Stimulated activated effector memory CD8-positive, alpha-beta T cell treated with anti-CD3 and anti-CD28 coated beads, Interleukin-12 subunit alpha, Interleukin-12 subunit beta, amount 100 ng/mL, for 72 hours (primary cell): ENCODE measurements around the gene SIPA1L3.

Experiments
- ATAC-seq: fragments of 150-1000 bp; cut with Tn5 transposase; 2 replicates; pipeline ENCODE4 v1.10.0; 2021
- DNase-seq, 2 donors: peaks; one replicate each; pipeline ENCODE4 v3.0.0; 2021 to 2022; ENCODE audit warnings: low spot score in 2 of 2
- H3K27ac Mint-ChIP-seq: one replicate; pipeline ENCODE4 v1.8.0; 2022; ENCODE audit warnings: mild to moderate bottlenecking, mixed read lengths
- H3K36me3 Mint-ChIP-seq: one replicate; pipeline ENCODE4 v1.8.0; 2022; ENCODE audit warnings: mild to moderate bottlenecking, mixed read lengths
- H3K4me1 Mint-ChIP-seq: one replicate; pipeline ENCODE4 v1.8.0; 2022; ENCODE audit warnings: mixed read lengths
- H3K4me3 Mint-ChIP-seq: one replicate; pipeline ENCODE4 v1.8.0; 2022; ENCODE audit warnings: mild to moderate bottlenecking, mixed read lengths
- H3K9me3 Mint-ChIP-seq: one replicate; pipeline ENCODE4 v1.8.0; 2022; ENCODE audit warnings: mixed read lengths

The SIPA1L3 gene

GRCh38 chr19:38036707-38037611 is 130.0 kb downstream of the SIPA1L3 start:
- H3K36me3 Mint-ChIP-seq = no peaks in the 10 kb centered on the region
- H3K9me3 Mint-ChIP-seq = no peaks in the 10 kb centered on the region
- ATAC-seq = no peak
- H3K4me3 Mint-ChIP-seq = no peak overlapping the region
- DNase-seq = no peak
- H3K4me1 Mint-ChIP-seq = peaks cover 20% of the 10 kb centered on the region
- H3K27ac Mint-ChIP-seq = peak overlapping the region; percentile 86

GRCh38 chr19:38039966-38040365 is 133.0 kb downstream of the SIPA1L3 start:
- Mint-ChIP-seq H3K4me3 (no peak overlapping the region), H3K9me3 (no peaks in the 10 kb centered on the region), H3K36me3 (no peaks in the 10 kb centered on the region), H3K4me1 (peaks cover 26% of the 10 kb centered on the region), H3K27ac (no peak overlapping the region)
- no peak for DNase-seq
- ATAC-seq = peak; percentile 74

- no peaks in the 10 kb centered on the region for H3K9me3 Mint-ChIP-seq
- DNase-seq (no peak), ATAC-seq (no peak)
- H3K27ac Mint-ChIP-seq = no peak overlapping the region
- no peak overlapping the region for H3K4me3 Mint-ChIP-seq
- no peaks in the 10 kb centered on the region for H3K36me3 Mint-ChIP-seq
- peaks cover 21% of the 10 kb centered on the region for H3K4me1 Mint-ChIP-seq
Measured at GRCh38 chr19:38042132-38042531, 135.1 kb downstream of the SIPA1L3 start.

- DNase-seq = no peak
- H3K4me3 Mint-ChIP-seq = no peak overlapping the region
- H3K27ac Mint-ChIP-seq = peak overlapping the region; percentile 93
- peaks cover 33% of the 10 kb centered on the region for H3K4me1 Mint-ChIP-seq
- H3K36me3 Mint-ChIP-seq = no peaks in the 10 kb centered on the region
- no peaks in the 10 kb centered on the region for H3K9me3 Mint-ChIP-seq
- ATAC-seq = no peak
Measured at GRCh38 chr19:38043649-38044144, 136.7 kb downstream of the SIPA1L3 start.

GRCh38 chr19:38044267-38045111 is 137.5 kb downstream of the SIPA1L3 start:
- Mint-ChIP-seq H3K36me3 (no peaks in the 10 kb centered on the region), H3K4me3 (no peak overlapping the region), H3K27ac (peak overlapping the region; percentile 93), H3K9me3 (no peaks in the 10 kb centered on the region), H3K4me1 (peaks cover 40% of the 10 kb centered on the region)
- DNase-seq = no peak
- no peak for ATAC-seq

- Mint-ChIP-seq H3K4me3 (no peak overlapping the region), H3K9me3 (no peaks in the 10 kb centered on the region), H3K27ac (peak overlapping the region; percentile 93), H3K36me3 (no peaks in the 10 kb centered on the region), H3K4me1 (peaks cover 39% of the 10 kb centered on the region)
- no peak for DNase-seq
- no peak for ATAC-seq
Measured at GRCh38 chr19:38045554-38046253, 138.7 kb downstream of the SIPA1L3 start.

GRCh38 chr19:38046254-38047048 is 139.4 kb downstream of the SIPA1L3 start:
- DNase-seq (no peak), ATAC-seq (no peak)
- Mint-ChIP-seq H3K27ac (peak overlapping the region; percentile 93), H3K9me3 (no peaks in the 10 kb centered on the region), H3K4me1 (peaks cover 39% of the 10 kb centered on the region), H3K4me3 (no peak overlapping the region), H3K36me3 (no peaks in the 10 kb centered on the region)

GRCh38 chr19:38047049-38047438 is 140.0 kb downstream of the SIPA1L3 start:
- Mint-ChIP-seq H3K27ac (peak overlapping the region; percentile 93), H3K4me3 (no peak overlapping the region), H3K36me3 (no peaks in the 10 kb centered on the region), H3K9me3 (no peaks in the 10 kb centered on the region), H3K4me1 (peaks cover 39% of the 10 kb centered on the region)
- no peak for ATAC-seq
- DNase-seq = no peak

GRCh38 chr19:38047641-38048040 is 140.6 kb downstream of the SIPA1L3 start:
- Mint-ChIP-seq H3K4me1 (peaks cover 39% of the 10 kb centered on the region), H3K9me3 (no peaks in the 10 kb centered on the region), H3K27ac (peak overlapping the region; percentile 93), H3K4me3 (no peak overlapping the region), H3K36me3 (no peaks in the 10 kb centered on the region)
- ATAC-seq = no peak
- no peak for DNase-seq

- no peaks in the 10 kb centered on the region for H3K9me3 Mint-ChIP-seq
- peak; percentile 90 for ATAC-seq
- H3K27ac Mint-ChIP-seq = peak overlapping the region; percentile 93
- DNase-seq = peak; percentile 11 to 69
- H3K36me3 Mint-ChIP-seq = no peaks in the 10 kb centered on the region
- peak overlapping the region; percentile 65 for H3K4me3 Mint-ChIP-seq
- H3K4me1 Mint-ChIP-seq = peaks cover 33% of the 10 kb centered on the region
Measured at GRCh38 chr19:38049105-38049649, 142.2 kb downstream of the SIPA1L3 start.

- DNase-seq (no peak), ATAC-seq (no peak)
- no peak overlapping the region for H3K4me3 Mint-ChIP-seq
- H3K4me1 Mint-ChIP-seq = peaks cover 7% of the 10 kb centered on the region
- no peaks in the 10 kb centered on the region for H3K9me3 Mint-ChIP-seq
- no peaks in the 10 kb centered on the region for H3K36me3 Mint-ChIP-seq
- H3K27ac Mint-ChIP-seq = peak overlapping the region; percentile 20
Measured at GRCh38 chr19:38055010-38055409, 148.0 kb downstream of the SIPA1L3 start.

GRCh38 chr19:38055655-38056521 is 148.9 kb downstream of the SIPA1L3 start:
- H3K27ac Mint-ChIP-seq = peak overlapping the region; percentile 78
- no peaks in the 10 kb centered on the region for H3K9me3 Mint-ChIP-seq

GRCh38 chr19:38056646-38057045 is 149.6 kb downstream of the SIPA1L3 start:
- DNase-seq = no peak
- no peaks in the 10 kb centered on the region for H3K36me3 Mint-ChIP-seq
- peak overlapping the region; percentile 78 for H3K27ac Mint-ChIP-seq
- H3K9me3 Mint-ChIP-seq = no peaks in the 10 kb centered on the region
- no peak for ATAC-seq
- no peak overlapping the region for H3K4me3 Mint-ChIP-seq
- peaks cover 7% of the 10 kb centered on the region for H3K4me1 Mint-ChIP-seq

More at GRCh38 chr19:38055655-38056521, 148.9 kb downstream of the SIPA1L3 start:
- H3K4me1 Mint-ChIP-seq = peaks cover 7% of the 10 kb centered on the region
- DNase-seq = no peak
- no peaks in the 10 kb centered on the region for H3K36me3 Mint-ChIP-seq
- H3K4me3 Mint-ChIP-seq = no peak overlapping the region
- no peak for ATAC-seq
